ENCODE data around the gene NAP1L4.

Gene NAP1L4

GRCh38 chr11:3010521-3011275, 18.6 kb upstream of the NAP1L4 start:
- no peak for DNase-seq (ENCODE audit: low read depth in 2 of 2)

DNA sequence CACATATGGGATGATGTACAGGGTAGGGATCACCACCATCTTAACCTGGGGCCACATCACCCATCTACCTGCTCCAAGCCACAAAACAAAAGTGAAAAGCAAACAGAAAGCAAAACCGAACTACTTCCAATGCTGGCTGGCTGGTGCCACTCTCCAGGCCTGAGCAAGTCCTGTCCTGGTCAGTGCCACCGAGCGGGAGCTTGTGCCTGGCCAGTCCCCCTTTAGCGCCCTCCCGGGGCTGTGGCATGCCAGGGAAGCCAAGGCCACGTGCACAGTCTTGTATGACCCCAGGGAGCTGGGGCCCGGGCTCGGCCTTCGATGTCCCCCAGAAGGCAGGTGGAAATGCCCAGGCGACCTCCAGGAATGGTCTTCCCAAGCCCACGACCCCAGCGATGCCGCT, 17.9 kb upstream of the NAP1L4 start:
- DNase-seq (ENCODE audit: low read depth in 2 of 2), result no peak

GRCh38 chr11:3009481-3009880, 17.4 kb upstream of the NAP1L4 start:
- no peak for DNase-seq (ENCODE audit: low read depth in 2 of 2)

GRCh38 chr11:3008746-3009336, 16.7 kb upstream of the NAP1L4 start:
- DNase-seq (ENCODE audit: low read depth in 2 of 2), result no peak

DNA sequence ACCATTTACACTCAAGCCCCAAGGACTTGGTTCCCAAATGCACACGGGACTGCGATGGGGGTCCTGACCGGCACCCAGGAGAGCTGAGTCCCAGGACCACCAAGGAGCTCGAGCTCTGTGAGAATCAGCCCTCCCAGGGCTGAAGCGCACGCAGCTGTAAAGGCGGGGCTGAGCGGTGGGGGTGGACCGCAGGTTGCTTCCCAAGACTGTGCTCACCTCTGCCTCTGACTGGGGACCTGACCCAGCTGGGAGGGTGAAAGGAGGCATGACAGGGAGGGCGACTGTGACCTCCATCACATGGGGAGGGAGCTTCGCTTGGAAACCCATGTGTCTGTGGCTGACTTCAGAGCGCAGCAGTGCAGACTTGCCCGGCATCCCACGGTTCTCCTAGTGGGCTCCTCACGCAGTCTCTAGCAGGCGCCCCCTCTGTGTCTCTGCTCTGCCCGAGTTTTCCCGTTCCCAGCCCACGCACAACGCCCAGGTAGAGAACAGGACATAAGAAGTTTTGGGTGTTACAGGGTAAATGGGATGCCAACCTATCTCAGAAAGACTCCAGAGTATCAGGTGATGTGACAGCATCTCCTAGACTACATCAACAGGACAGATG, 15.4 kb upstream of the NAP1L4 start:
- DNase-seq (ENCODE audit: low read depth in 2 of 2), result no peak

- DNase-seq (ENCODE audit: low read depth in 2 of 2), result no peak
Observed at GRCh38 chr11:3006505-3007260, 14.6 kb upstream of the NAP1L4 start.

GRCh38 chr11:3004481-3004880, 12.4 kb upstream of the NAP1L4 start:
- no peak for DNase-seq (ENCODE audit: low read depth in 2 of 2)

GRCh38 chr11:3003396-3004231, 11.5 kb upstream of the NAP1L4 start:
- no peak for DNase-seq (ENCODE audit: low read depth in 2 of 2)

GRCh38 chr11:3002871-3003270, 10.7 kb upstream of the NAP1L4 start:
- no peak for DNase-seq (ENCODE audit: low read depth in 2 of 2)

GRCh38 chr11:3002351-3002861, 10.3 kb upstream of the NAP1L4 start:
- DNase-seq (ENCODE audit: low read depth in 2 of 2), result no peak

DNA sequence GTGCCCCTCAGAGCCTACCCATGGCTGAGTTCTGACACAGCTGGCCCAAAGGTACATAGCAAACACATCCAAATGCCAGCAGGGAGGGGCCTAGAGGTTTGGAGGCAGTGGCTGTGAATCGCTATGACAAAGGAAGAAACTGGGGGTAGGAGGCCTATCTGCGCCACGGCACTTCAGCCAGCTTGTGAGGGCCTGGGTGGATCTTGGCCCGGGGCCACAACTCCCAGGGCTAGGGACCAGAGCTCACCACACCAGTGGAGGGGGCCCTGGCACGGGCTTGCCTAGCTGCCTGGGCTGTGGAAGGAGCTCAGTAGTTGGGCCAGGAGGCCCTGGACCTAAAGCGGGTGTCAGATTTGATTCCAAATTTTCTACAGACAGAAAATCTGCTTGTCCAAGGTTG, 9.4 kb upstream of the NAP1L4 start:
- DNase-seq (ENCODE audit: low read depth in 2 of 2), result no peak

DNA sequence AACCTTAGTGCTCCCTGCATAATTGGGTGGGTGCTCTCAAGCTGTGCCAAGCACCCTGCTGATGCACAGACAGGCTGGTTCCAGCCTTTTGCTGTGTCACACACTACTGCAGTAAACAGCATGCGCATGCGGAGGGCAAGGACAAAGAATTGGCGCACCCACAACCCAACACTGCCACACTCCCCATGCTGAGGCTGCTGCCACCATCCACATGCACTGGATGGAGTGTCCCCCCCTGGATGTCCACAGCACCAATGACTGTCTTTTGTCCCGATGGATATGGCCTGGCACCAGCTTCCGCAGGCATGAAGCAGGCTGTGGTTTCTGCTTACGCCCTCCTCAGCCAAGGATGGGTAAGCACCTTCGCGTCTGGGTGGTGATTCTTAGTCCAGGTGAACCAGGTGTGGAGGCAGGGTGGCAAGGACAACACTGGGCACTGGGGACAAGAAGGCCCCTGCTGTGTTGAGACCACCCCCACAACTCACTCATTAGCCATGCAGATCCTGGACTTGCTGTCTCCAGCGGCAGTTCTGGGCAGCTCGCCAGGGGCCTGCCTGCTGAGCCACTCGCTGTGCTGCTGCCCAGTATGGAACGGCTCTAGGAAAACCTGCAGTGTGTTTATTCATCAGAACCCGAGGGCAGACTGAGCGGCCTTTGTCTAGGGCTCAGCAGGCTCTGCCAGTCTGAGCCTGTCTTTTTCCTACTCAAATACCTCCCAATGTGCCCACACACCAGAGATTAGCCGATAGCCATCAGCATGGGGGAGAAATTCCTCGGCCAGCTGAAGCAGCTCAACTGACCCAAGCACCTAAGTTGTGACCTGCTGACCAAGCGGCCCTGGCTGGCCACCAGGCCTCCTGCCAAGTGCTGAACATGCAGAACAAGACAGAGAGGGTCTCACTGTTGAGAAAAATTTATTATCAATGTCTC, 8.2 kb upstream of the NAP1L4 start:
- DNase-seq (ENCODE audit: low read depth in 2 of 2), result no peak

- DNase-seq (ENCODE audit: low read depth in 2 of 2), result no peak
Observed at GRCh38 chr11:2999464-2999998, 7.4 kb upstream of the NAP1L4 start.

DNA sequence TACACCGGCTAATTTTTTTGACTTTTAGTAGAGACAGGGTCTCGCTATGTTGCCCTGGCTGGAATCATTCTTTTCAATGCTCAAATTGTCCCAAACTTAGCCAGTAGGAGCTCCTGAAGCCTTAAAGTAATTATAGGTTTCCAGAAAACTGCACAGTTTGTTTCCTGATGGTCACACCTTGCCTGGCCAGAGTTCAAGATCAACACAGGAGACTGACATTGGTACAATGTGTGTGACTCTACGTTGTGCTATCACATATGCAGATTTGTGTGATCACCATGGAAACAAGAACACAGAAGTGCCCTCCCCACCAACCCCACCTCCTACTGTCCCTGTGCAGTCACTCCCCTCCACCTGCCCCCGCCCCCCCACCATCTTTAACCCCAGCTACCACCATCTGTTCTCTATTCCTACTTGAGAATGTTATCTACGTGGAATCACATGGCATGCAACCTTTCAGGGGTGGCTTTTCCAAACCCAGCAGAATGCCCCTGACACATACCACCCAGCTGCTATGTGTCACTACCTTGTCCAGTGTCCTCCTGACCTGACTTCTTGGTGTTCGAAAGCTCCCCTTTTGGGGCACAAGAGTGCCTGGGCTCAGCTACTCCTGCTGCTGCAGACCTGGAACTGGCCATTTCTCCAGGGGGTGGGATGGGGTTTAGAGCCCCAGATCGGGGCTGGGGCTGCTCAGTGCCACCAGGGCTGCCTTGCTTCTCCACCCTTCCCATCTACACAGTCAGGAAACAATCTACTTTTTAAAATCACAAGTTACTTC, 6.1 kb upstream of the NAP1L4 start:
- DNase-seq (ENCODE audit: low read depth in 2 of 2), result no peak

DNA sequence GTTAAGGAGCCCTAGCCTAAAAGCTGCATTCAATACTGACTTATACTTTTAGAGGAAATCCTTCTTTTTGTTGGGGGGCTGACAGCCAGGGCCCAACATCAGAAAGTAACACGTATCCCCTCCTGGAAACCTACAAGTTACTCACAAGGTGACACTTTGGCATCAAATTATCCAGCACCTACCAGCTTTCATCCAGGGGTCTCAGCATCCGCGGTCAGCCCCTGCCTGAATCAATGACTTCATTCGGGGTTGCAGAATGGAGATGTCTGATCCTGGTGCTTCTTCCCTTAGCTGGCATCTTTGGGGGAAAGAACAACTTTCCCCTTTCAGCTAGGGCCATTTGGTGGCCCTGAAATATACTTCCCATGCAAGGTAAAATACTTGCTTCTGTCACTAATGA, 5.3 kb upstream of the NAP1L4 start:
- no peak for DNase-seq (ENCODE audit: low read depth in 2 of 2)

DNA sequence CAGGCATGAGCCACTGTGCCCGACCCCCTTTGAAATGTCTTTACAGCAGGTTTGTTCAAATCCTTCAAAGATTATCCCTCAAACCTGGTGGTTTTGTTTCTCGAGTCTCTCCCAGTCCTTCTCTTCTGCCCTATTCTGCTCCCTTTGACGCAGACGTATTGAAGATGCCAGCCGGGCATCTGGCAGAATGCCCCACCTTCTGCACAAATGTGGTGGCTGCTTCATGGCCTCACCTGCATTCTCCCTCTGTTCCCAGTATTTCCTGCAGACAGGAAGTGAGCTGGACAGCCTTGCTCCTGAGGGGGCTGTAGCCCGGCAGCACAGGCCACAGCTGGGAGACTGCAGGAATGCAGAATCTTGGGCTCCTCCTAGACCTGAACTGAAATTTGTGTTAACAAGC, 4.8 kb upstream of the NAP1L4 start:
- DNase-seq (ENCODE audit: low read depth in 2 of 2), result no peak

DNA sequence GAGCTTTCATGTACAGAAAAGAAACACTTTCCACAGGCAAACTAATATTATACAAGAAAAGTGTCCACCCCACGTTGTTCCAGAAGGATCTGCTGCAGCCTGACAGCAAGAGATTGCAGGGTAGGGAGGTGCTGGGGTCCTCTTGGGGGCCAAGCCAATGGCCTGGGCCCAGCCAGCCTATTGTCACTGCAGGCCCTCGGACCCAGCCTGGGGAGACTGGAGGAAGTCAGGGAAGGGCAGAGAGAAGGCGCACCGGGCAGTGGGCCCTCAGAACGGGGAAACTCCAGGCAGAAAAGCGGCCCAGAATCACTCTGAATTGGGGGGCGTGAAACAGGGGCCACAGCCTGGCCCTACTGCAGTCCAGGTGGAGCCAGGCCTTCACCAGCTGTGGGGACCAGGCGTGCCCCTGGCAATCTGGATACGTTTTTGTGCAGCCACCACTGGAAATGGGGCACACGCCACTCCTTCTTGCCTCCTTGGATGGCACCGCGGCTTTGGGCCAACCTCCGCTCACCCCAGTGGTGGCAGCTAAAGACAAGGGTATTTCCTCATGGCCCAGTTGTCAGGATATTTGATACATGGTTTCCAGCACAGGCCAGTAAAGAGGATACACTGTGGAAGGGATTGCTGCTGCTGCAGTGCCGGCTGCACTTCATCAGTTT, 3.9 kb upstream of the NAP1L4 start:
- no peak for DNase-seq (ENCODE audit: low read depth in 2 of 2)

- DNase-seq (ENCODE audit: low read depth in 2 of 2), result no peak
Observed at GRCh38 chr11:2995031-2995561, 3.0 kb upstream of the NAP1L4 start.
